B cell (primary cell): ENCODE measurements around the gene ARHGEF6. TPM values are rescaled to one million over a fixed set of nuclear protein-coding genes. Genes with fewer than 3 reads are reported as not detected.

ENCODE experiments used
- ATAC-seq: fragments of 200-7000 bp; cut with Tn5 transposase; one replicate; pipeline ENCODE4 v1.10.0; 2021; ENCODE audit warnings: low read depth, mild to moderate bottlenecking, moderate number of reproducible peaks, moderate library complexity
- CTCF ChIA-PET: fragments of 350-600 bp; sonication (Branson Sonifier 250); formaldehyde crosslinking; loops from one replicate; lab custom pipeline; 2021; ENCODE audit warnings: antibody characterized with exemption, inconsistent platforms; lab: Charles Lee
- POLR2A ChIA-PET: fragments of 350-600 bp; sonication (Branson Sonifier 250); formaldehyde crosslinking; loops from one replicate; lab custom pipeline; 2021; ENCODE audit warnings: antibody characterized with exemption; lab: Charles Lee
- DNase-seq: peaks from one replicate; pipeline ENCODE4 v3.0.0; 2013
- H2AFZ ChIP-seq: 2 replicates; pipeline ENCODE4 v1.6.1; 2012; ENCODE audit warnings: mild to moderate bottlenecking, low read depth, low read length; ENCODE audit not compliant: insufficient read depth, poor library complexity, severe bottlenecking
- H3K27ac ChIP-seq, 2 donors: 1 replicate in 1 of 2; 2 replicates in 1 of 2; pipeline ENCODE4 v1.5.1; 2012 to 2013; ENCODE audit warnings: low read length in 2 of 2, mild to moderate bottlenecking in 2 of 2, moderate library complexity in 1 of 2
- H3K27me3 ChIP-seq, 4 experiments: fragments of 200-600 bp in 1 of 4; sonication (generic) in 1 of 4; replicated peaks in 1 of 4; 1 replicate in 2 of 4; 2 replicates in 2 of 4; pipeline versions ENCODE4 v1.6.1 to v1.7.0; 2013 to 2016; ENCODE audit warnings: low read length in 3 of 4, mild to moderate bottlenecking in 2 of 4, mixed read lengths in 1 of 4, moderate library complexity in 1 of 4; ENCODE audit not compliant: insufficient read depth in 4 of 4, control insufficient read depth in 3 of 4; ENCODE audit errors: control extremely low read depth in 1 of 4
- H3K36me3 ChIP-seq, 2 experiments: replicated peaks in 1 of 2; 1 replicate in 1 of 2; 2 replicates in 1 of 2; pipeline versions ENCODE4 v1.6.1 to v1.7.1; 2013; ENCODE audit warnings: low read length in 1 of 2; ENCODE audit not compliant: insufficient read depth in 2 of 2, control insufficient read depth in 1 of 2; ENCODE audit errors: control extremely low read depth in 1 of 2, extremely low read depth in 1 of 2
- H3K4me1 ChIP-seq, 2 donors: fragments of 200-600 bp in 1 of 2; sonication (generic) in 1 of 2; 1 replicate in 1 of 2; 2 replicates in 1 of 2; pipeline versions ENCODE4 v1.5.1 to v1.6.1; 2013 to 2017; ENCODE audit warnings: low read length in 2 of 2; ENCODE audit not compliant: control insufficient read depth in 2 of 2, insufficient read depth in 2 of 2
- H3K4me2 ChIP-seq: replicated peaks from 2 replicates; pipeline ENCODE3; 2012; ENCODE audit warnings: mild to moderate bottlenecking, low read depth, low read length; ENCODE audit not compliant: poor library complexity, severe bottlenecking
- H3K4me3 ChIP-seq, 5 experiments: fragments of 200-600 bp in 1 of 5; sonication (generic) in 1 of 5; 1 replicate in 3 of 5; 2 replicates in 2 of 5; pipeline versions ENCODE4 v1.5.1 to v1.7.0; 2011 to 2016; ENCODE audit warnings: low read length in 4 of 5, mild to moderate bottlenecking in 4 of 5, low read depth in 2 of 5, control low read depth in 1 of 5, moderate library complexity in 1 of 5; ENCODE audit not compliant: insufficient read depth in 1 of 5; ENCODE audit errors: control extremely low read depth in 1 of 5, extremely low read depth in 1 of 5
- H3K79me2 ChIP-seq: fragments of 200-600 bp; sonication (generic); one replicate; pipeline ENCODE4 v1.6.0; 2016; ENCODE audit warnings: low read length; ENCODE audit not compliant: control insufficient read depth, insufficient read depth
- H3K9ac ChIP-seq: fragments of 200-600 bp; sonication (generic); 2 replicates; pipeline ENCODE4 v1.6.1; 2017; ENCODE audit warnings: mild to moderate bottlenecking, low read length, moderate library complexity
- H3K9me3 ChIP-seq, 3 donors: one replicate each; pipeline versions ENCODE4 v1.6.1 to v1.7.1; 2013; ENCODE audit warnings: low read length in 2 of 3; ENCODE audit not compliant: control insufficient read depth in 2 of 3, insufficient read depth in 1 of 3; ENCODE audit errors: control extremely low read depth in 1 of 3
- H4K20me1 ChIP-seq: 2 replicates; pipeline ENCODE4 v1.6.0; 2012; ENCODE audit warnings: mild to moderate bottlenecking, low read length; ENCODE audit not compliant: insufficient read depth, control insufficient read depth, poor library complexity, severe bottlenecking
- H3K27ac Mint-ChIP-seq: one replicate; pipeline ENCODE4 v1.8.0; 2021; ENCODE audit warnings: mixed read lengths
- H3K27me3 Mint-ChIP-seq: one replicate; pipeline ENCODE4 v1.8.0; 2021; ENCODE audit warnings: mixed read lengths
- H3K4me1 Mint-ChIP-seq: one replicate; pipeline ENCODE4 v1.8.0; 2021; ENCODE audit warnings: mixed read lengths
- H3K4me3 Mint-ChIP-seq: one replicate; pipeline ENCODE4 v1.8.0; 2021; ENCODE audit warnings: mixed read lengths
- H3K9me3 Mint-ChIP-seq: one replicate; pipeline ENCODE4 v1.8.0; 2022; ENCODE audit warnings: mixed read lengths; ENCODE audit not compliant: insufficient read depth
- CTCF ChIP-seq: fragments of 200-600 bp; IDR thresholded peaks from one replicate; pipeline ENCODE4 v1.8.0; 2022; ENCODE audit warnings: antibody characterized with exemption, mild to moderate bottlenecking
- EZH2 ChIP-seq: IDR thresholded peaks from 2 replicates; pipeline ENCODE4 v1.6.1; 2012; ENCODE audit warnings: borderline replicate concordance, low read depth, mild to moderate bottlenecking, moderate library complexity, low read length; ENCODE audit not compliant: insufficient read depth, poor library complexity, severe bottlenecking
- WGBS: methylation state at CpG from one replicate; pipeline ENCODE4 v1.1.5; 2013; ENCODE audit warnings: missing lambda C conversion rate; ENCODE audit not compliant: insufficient coverage; 5-methylcytosine and 5-hydroxymethylcytosine counted together
- intact Hi-C: fragments of 100-400 bp; cut with micrococcal nuclease; formaldehyde crosslinking; loops from one replicate; pipeline ENCODE4 v1.10.0; 2022
- polyA plus RNA-seq: library from polyadenylated mRNA; depleted of rRNA; stranded (reverse); fragments of >200 nt; gene quantifications from 2 replicates; pipeline ENCODE4 v1.2.3, GENCODE V29; 2012
- total RNA-seq, 2 donors: library from RNA; stranded (reverse); fragments of 120-200 nt in 1 of 2; gene quantifications; 1 replicate in 1 of 2; 2 replicates in 1 of 2; pipeline versions ENCODE4 v1.2.3 to v1.2.4, GENCODE V29; 2013 to 2022

The ARHGEF6 gene
- total and polyA plus RNA-seq, 2 donors (not counting 1 experiment from before 2014, with no cell fraction given) = 29.6 to 43.4 TPM

DNA sequence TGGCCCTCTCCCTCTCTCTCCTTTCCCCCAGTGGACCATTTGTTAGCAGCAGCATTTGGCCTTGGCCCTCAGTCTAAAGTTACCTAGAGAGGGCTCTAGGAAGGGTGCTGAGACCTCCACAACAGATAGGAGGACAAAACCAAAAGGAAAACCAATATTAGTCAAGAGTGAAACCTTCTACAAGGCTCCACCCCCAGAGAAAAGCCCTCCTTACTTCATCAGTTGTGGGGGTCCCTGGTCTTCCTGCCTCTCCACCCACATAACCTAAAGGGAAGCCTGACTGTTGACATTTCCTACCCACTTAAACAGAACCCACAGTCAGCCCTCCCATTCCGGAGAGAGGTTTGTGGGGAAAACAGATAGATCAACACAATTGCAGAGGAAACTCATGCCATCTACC is 137.5 kb downstream of the ARHGEF6 start:
- Mint-ChIP-seq H3K9me3 (no peaks in the 10 kb centered on the region), H3K27me3 (no peaks in the 10 kb centered on the region), H3K4me1 (peaks cover 2% of the 10 kb centered on the region), H3K27ac (no peak overlapping the region), H3K4me3 (no peak overlapping the region)
- no peaks in the 10 kb centered on the region for H3K9me3 ChIP-seq
- no peak overlapping the region for H3K4me2 ChIP-seq
- no peak overlapping the region for H3K9ac ChIP-seq
- no peak for DNase-seq
- POLR2A ChIA-PET = no interaction called here
- H3K27me3 ChIP-seq = no peaks in the 10 kb centered on the region
- intact Hi-C loops = no loop called here
- TF ChIP-seq CTCF = no peak
- no peak for TF ChIP-seq EZH2
- CTCF ChIA-PET = no interaction called here
- H3K79me2 ChIP-seq = no peaks in the 10 kb centered on the region
- no peak overlapping the region for H2AFZ ChIP-seq
- H3K4me1 ChIP-seq = no peaks in the 10 kb centered on the region
- no peak overlapping the region for H3K27ac ChIP-seq
- no CpG with 5 or more reads among the region's 1 CpG for WGBS
- no peaks in the 10 kb centered on the region for H3K36me3 ChIP-seq
- no peak overlapping the region for H3K4me3 ChIP-seq
- H4K20me1 ChIP-seq = no peaks in the 10 kb centered on the region
- no peak for ATAC-seq

DNA sequence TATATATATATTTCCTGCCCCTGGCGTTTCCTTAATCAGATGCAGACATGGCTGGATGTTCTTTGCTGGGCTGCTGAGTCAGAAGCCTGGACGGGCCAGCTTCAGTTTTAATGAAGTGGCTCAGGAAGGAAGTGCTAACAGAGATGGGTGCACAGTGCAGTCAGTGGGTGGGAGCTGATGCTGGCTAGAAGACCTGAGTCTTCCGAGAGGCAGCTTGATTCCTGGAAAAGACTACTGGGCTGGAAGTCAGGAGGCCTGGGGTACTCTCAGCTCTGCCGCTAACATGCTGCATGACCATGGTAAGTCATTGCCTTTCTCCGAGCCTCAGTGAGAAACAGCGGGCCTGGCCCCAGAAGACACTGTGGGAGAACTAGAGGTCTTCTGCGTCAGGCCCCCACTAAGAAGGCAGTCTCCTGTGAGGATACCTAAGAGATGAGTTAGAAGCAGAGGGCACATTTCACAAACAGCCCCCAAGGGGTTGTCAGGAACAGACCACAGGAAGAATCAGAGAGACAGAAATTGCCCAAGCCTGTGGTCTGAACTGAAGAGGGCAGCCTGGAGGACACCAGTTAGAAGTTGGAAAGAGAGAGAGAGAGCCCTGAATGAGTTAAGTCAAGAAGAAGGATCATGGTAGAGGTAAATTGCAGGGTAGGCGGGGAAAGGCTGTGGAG is 141.1 kb downstream of the ARHGEF6 start:
- CTCF ChIA-PET = no interaction called here
- H3K79me2 ChIP-seq = no peaks in the 10 kb centered on the region
- no peak overlapping the region for H3K27ac ChIP-seq
- peaks cover 0 to 8% of the 10 kb centered on the region in 2 donors for H3K4me1 ChIP-seq
- H4K20me1 ChIP-seq = no peaks in the 10 kb centered on the region
- no peak for ATAC-seq
- Mint-ChIP-seq H3K27ac (no peak overlapping the region), H3K4me3 (no peak overlapping the region), H3K27me3 (no peaks in the 10 kb centered on the region), H3K4me1 (peaks cover 11% of the 10 kb centered on the region), H3K9me3 (no peaks in the 10 kb centered on the region)
- WGBS = 78% methylated on average over 3 of the region's 8 CpGs
- no peak for DNase-seq
- no peak overlapping the region for H3K9ac ChIP-seq
- H3K4me3 ChIP-seq = no peak overlapping the region
- H3K4me2 ChIP-seq = no peak overlapping the region
- no peaks in the 10 kb centered on the region for H3K27me3 ChIP-seq
- POLR2A ChIA-PET = no interaction called here
- no peaks in the 10 kb centered on the region for H3K36me3 ChIP-seq
- no peak for TF ChIP-seq CTCF
- no peak for TF ChIP-seq EZH2
- no peaks in the 10 kb centered on the region for H3K9me3 ChIP-seq
- intact Hi-C loops = no loop called here
- H2AFZ ChIP-seq = no peak overlapping the region
